ENCODE measurements around the gene CLDN19. TPM values are rescaled to one million over a fixed set of nuclear protein-coding genes. Genes with fewer than 3 reads are reported as not detected.

Gene CLDN19
- polyA plus RNA-seq, 2 of the 4 experiments (the other 2 are of a cell fraction): 0.03 TPM; not detected in 1

DNA sequence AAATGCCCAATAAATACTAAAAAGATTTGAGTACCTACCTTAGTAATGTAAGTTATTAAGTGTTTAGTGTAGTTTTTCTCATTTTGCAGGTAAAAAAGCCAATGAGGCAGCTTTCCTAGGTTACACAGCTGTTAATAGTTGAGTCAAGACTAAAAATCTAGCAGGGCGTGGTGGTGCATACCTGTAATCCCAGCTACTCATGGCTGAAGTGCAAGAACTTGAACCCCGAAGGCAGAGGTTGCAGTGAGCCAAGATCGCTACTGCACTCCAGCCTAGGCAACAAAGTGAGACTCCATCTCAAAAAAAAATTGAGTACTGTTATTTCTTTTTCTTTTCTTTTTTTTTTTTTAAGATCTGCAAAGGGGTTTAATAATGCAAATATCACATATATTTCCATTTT is 50.1 kb downstream of the CLDN19 start:
- ATAC-seq (no peak), DNase-seq (ENCODE audit: low read depth in 1 of 2, low spot score in 1 of 2) (no peak), FAIRE-seq (no peak)
- Histone ChIP-seq H3K4me2 (peak overlapping the region; percentile 13; the same call in 1 of the 3 replicates), H3K9me3 (no peaks in the 10 kb centered on the region), H3K4me1 (peaks cover 78% of the 10 kb centered on the region), H3K27ac (no peak overlapping the region), H3K4me3 (no peak overlapping the region)
- WGBS (ENCODE audit: missing lambda C conversion rate): 80% methylated on average over 3 of the region's 3 CpGs
- TF ChIP-seq SMC3 (IDR thresholded peaks at IDR 0.05) (no peak), CEBPB (IDR thresholded peaks at IDR 0.05) (no peak), EHF (CRISPR knock-in tag; IDR thresholded peaks at IDR 0.05) (no peak), NFE2L2 (conservative IDR thresholded peaks at IDR 0.05; ENCODE audit: low read length) (no peak)
- TF ChIP-seq, protein P1, sequence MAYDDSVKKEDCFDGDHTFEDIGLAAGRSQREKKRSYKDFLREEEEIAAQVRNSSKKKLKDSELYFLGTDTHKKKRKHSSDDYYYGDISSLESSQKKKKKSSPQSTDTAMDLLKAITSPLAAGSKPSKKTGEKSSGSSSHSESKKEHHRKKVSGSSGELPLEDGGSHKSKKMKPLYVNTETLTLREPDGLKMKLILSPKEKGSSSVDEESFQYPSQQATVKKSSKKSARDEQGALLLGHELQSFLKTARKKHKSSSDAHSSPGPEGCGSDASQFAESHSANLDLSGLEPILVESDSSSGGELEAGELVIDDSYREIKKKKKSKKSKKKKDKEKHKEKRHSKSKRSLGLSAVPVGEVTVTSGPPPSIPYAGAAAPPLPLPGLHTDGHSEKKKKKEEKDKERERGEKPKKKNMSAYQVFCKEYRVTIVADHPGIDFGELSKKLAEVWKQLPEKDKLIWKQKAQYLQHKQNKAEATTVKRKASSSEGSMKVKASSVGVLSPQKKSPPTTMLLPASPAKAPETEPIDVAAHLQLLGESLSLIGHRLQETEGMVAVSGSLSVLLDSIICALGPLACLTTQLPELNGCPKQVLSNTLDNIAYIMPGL (CRISPR knock-in tag; IDR thresholded peaks at IDR 0.05; ENCODE audit: borderline replicate concordance): no peak
- ChIA-PET POLR2A (interaction anchor here (0.7 kb wide), 1 partner anchor 14 kb away, joined by 3 read pairs; no protein-coding TSS in a partner anchor), CTCF (no interaction called here)

DNA sequence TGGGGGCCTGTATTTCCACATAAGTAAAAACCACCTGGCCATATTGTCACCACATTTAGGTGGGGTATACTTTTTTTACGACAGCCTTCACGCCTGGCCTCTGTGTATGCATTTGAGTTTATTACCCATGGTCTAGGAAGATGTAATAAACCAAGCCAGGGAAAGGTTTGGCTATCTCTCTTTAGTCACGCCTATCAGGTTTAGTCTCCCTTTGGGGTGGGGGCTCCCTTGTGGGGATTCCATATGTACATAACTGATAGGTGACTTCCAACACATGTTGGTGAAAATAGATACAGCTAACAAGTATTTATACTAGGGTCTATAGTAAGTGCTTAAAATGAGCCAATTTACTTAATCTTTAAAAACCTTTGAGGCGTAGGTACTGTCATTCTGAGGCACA is 53.6 kb downstream of the CLDN19 start:
- H3K4me1 ChIP-seq: peaks cover 65% of the 10 kb centered on the region
- H3K9me3 ChIP-seq: no peaks in the 10 kb centered on the region
- ChIA-PET POLR2A (no interaction called here), CTCF (no interaction called here)
- no peak overlapping the region for H3K4me3 ChIP-seq
- TF ChIP-seq EHF (CRISPR knock-in tag; IDR thresholded peaks at IDR 0.05) (no peak), POLR2A (IDR thresholded peaks at IDR 0.05; ENCODE audit: low read length) (no peak), EP300 (IDR thresholded peaks at IDR 0.05) (no peak), HOXB5 (CRISPR knock-in tag; IDR thresholded peaks at IDR 0.05) (no peak), BHLHE40 (IDR thresholded peaks at IDR 0.05; ENCODE audit: low read depth, low read length) (no peak), FOSB (CRISPR knock-in tag; IDR thresholded peaks at IDR 0.05) (no peak), CBX2 (IDR thresholded peaks at IDR 0.05; ENCODE audit: borderline replicate concordance, low read depth) (no peak), ZC3H11A (IDR thresholded peaks at IDR 0.05) (no peak), RAD21 (conservative IDR thresholded peaks at IDR 0.05 in 1 of 2, IDR thresholded peaks at IDR 0.05 in 1 of 2) (no peak), EHMT2 (IDR thresholded peaks at IDR 0.05; ENCODE audit: low read depth) (no peak), RFX5 (IDR thresholded peaks at IDR 0.05) (no peak)
- TF ChIP-seq, protein P2, sequence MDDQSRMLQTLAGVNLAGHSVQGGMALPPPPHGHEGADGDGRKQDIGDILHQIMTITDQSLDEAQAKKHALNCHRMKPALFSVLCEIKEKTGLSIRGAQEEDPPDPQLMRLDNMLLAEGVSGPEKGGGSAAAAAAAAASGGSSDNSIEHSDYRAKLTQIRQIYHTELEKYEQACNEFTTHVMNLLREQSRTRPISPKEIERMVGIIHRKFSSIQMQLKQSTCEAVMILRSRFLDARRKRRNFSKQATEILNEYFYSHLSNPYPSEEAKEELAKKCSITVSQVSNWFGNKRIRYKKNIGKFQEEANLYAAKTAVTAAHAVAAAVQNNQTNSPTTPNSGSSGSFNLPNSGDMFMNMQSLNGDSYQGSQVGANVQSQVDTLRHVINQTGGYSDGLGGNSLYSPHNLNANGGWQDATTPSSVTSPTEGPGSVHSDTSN (IDR thresholded peaks at IDR 0.05): no peak
- TF ChIP-seq, protein P3, sequence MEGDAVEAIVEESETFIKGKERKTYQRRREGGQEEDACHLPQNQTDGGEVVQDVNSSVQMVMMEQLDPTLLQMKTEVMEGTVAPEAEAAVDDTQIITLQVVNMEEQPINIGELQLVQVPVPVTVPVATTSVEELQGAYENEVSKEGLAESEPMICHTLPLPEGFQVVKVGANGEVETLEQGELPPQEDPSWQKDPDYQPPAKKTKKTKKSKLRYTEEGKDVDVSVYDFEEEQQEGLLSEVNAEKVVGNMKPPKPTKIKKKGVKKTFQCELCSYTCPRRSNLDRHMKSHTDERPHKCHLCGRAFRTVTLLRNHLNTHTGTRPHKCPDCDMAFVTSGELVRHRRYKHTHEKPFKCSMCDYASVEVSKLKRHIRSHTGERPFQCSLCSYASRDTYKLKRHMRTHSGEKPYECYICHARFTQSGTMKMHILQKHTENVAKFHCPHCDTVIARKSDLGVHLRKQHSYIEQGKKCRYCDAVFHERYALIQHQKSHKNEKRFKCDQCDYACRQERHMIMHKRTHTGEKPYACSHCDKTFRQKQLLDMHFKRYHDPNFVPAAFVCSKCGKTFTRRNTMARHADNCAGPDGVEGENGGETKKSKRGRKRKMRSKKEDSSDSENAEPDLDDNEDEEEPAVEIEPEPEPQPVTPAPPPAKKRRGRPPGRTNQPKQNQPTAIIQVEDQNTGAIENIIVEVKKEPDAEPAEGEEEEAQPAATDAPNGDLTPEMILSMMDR (IDR thresholded peaks at IDR 0.05): no peak
- peak overlapping the region; percentile 89 for H3K4me2 ChIP-seq
- FAIRE-seq (no peak), ATAC-seq (no peak), DNase-seq (ENCODE audit: low read depth in 1 of 2, low spot score in 1 of 2) (no peak)
- WGBS (ENCODE audit: missing lambda C conversion rate): 87% methylated on average over 4 of the region's 4 CpGs
- H3K27ac ChIP-seq: no peak overlapping the region

DNA sequence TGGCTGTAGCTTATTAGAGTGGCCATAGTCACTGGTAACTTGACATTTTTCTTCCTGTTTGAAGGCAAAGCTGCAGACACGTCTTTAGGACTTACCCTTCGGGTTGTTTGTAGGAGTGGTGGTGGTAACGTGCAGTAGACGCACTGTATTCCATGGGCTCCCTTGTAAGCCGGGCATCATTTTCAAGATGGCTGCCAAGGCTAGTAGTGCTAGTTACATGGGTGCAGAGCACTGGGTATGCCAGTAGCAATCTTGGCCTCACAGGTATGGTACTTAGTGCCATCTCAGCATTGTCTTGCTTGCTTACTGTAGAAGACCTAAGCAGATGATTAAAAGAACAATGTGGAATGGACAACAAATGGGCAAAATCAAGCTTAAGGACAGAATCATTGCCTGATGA is 55.9 kb downstream of the CLDN19 start:
- DNase-seq (ENCODE audit: low read depth in 1 of 2, low spot score in 1 of 2): peak in 1 of 2 experiments; percentile 42
- ATAC-seq: peak in 1 of 2 experiments; percentile 36; a peak in 3 of 6 replicates
- H3K4me3 ChIP-seq: peak overlapping the region; percentile 94
- FAIRE-seq: no peak
- no peaks in the 10 kb centered on the region for H3K9me3 ChIP-seq
- POLR2A ChIA-PET: interaction anchor here (0.8 to 2.4 kb wide), 3 partner anchors 8 to 82 kb away, joined by 3 to 18 read pairs (median 4); partner anchors contain the start of genes C1orf50, P3H1 and PPIH
- peaks cover 49% of the 10 kb centered on the region for H3K4me1 ChIP-seq
- CTCF ChIA-PET: no interaction called here
- peak overlapping the region; percentile 89 for H3K4me2 ChIP-seq
- peak overlapping the region in 1 of 2 experiments; percentile 98; a peak in 2 of 6 replicates for H3K27ac ChIP-seq
- 7% methylated on average over 3 of the region's 5 CpGs for WGBS (ENCODE audit: missing lambda C conversion rate)
- TF ChIP-seq CBX8 (IDR thresholded peaks at IDR 0.05): no peak
- TF ChIP-seq, protein P4, sequence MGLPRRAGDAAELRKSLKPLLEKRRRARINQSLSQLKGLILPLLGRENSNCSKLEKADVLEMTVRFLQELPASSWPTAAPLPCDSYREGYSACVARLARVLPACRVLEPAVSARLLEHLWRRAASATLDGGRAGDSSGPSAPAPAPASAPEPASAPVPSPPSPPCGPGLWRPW (IDR thresholded peaks at IDR 0.05): no peak
- TF ChIP-seq GATA3 (IDR thresholded peaks at IDR 0.05; ENCODE audit: borderline replicate concordance): no peak
- TF ChIP-seq SMC3 (IDR thresholded peaks at IDR 0.05): no peak
- no peak for TF ChIP-seq CHD4 (IDR thresholded peaks at IDR 0.05; ENCODE audit: borderline replicate concordance)
- TF ChIP-seq FOXS1 (CRISPR knock-in tag; IDR thresholded peaks at IDR 0.05): no peak
- TF ChIP-seq FOSB (CRISPR knock-in tag; IDR thresholded peaks at IDR 0.05): no peak
- TF ChIP-seq RFX5 (IDR thresholded peaks at IDR 0.05): no peak
- no peak for TF ChIP-seq EP300 (IDR thresholded peaks at IDR 0.05)
- TF ChIP-seq RCOR1 (IDR thresholded peaks at IDR 0.05; ENCODE audit: low read depth, low read length): no peak
- TF ChIP-seq HOXA7 (CRISPR knock-in tag; IDR thresholded peaks at IDR 0.05): no peak
- no peak for TF ChIP-seq SREBF2 (IDR thresholded peaks at IDR 0.05)
- no peak for TF ChIP-seq KDM5A (IDR thresholded peaks at IDR 0.05)
- TF ChIP-seq, protein P5, sequence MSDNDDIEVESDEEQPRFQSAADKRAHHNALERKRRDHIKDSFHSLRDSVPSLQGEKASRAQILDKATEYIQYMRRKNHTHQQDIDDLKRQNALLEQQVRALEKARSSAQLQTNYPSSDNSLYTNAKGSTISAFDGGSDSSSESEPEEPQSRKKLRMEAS (IDR thresholded peaks at IDR 0.05): no peak
- TF ChIP-seq, protein P6, sequence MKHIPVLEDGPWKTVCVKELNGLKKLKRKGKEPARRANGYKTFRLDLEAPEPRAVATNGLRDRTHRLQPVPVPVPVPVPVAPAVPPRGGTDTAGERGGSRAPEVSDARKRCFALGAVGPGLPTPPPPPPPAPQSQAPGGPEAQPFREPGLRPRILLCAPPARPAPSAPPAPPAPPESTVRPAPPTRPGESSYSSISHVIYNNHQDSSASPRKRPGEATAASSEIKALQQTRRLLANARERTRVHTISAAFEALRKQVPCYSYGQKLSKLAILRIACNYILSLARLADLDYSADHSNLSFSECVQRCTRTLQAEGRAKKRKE (CRISPR knock-in tag; IDR thresholded peaks at IDR 0.05; ENCODE audit: low read depth): no peak
- TF ChIP-seq, protein P7, sequence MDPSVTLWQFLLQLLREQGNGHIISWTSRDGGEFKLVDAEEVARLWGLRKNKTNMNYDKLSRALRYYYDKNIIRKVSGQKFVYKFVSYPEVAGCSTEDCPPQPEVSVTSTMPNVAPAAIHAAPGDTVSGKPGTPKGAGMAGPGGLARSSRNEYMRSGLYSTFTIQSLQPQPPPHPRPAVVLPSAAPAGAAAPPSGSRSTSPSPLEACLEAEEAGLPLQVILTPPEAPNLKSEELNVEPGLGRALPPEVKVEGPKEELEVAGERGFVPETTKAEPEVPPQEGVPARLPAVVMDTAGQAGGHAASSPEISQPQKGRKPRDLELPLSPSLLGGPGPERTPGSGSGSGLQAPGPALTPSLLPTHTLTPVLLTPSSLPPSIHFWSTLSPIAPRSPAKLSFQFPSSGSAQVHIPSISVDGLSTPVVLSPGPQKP (IDR thresholded peaks at IDR 0.05; ENCODE audit: low read depth, low read length): no peak

Measured in A549 (cell line).